Measurements from ENCODE around the gene MICALL2.

DNA sequence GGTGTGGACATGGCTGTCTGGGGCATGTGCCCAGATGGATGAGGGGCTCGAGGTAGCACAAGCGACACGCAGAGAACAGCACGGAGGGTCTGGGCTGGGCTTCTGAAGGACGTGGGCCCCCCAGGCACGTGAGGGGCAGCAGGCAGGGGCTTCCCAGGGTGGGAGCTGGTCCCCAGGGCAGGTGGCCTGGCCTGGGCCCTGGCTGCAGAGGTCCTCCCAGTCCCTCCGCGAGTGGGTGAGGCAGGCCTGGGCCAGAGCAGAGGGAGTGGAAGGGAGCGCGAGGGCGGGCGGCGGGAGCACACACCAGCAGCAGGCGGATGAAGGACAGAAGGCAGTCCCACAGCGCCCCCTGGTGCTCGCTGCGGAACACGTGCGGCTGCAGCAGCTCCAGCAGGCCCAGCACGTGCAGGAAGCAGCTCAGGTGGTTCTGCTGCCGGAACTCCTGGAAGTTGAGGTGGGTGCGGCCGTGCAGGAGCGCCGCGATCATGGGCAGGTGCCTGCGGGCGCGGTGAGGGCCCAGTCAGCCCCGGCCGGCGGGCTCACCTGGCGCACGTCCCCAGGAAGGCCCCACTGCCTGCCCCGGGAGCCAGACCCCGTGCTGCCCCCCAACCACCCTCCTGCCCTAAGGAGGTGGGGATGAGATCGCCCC, 14.7 kb upstream of the MICALL2 start:
- TF ChIP-seq, protein P1, sequence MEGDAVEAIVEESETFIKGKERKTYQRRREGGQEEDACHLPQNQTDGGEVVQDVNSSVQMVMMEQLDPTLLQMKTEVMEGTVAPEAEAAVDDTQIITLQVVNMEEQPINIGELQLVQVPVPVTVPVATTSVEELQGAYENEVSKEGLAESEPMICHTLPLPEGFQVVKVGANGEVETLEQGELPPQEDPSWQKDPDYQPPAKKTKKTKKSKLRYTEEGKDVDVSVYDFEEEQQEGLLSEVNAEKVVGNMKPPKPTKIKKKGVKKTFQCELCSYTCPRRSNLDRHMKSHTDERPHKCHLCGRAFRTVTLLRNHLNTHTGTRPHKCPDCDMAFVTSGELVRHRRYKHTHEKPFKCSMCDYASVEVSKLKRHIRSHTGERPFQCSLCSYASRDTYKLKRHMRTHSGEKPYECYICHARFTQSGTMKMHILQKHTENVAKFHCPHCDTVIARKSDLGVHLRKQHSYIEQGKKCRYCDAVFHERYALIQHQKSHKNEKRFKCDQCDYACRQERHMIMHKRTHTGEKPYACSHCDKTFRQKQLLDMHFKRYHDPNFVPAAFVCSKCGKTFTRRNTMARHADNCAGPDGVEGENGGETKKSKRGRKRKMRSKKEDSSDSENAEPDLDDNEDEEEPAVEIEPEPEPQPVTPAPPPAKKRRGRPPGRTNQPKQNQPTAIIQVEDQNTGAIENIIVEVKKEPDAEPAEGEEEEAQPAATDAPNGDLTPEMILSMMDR (conservative IDR thresholded peaks at IDR 0.05): peak; percentile 95
- no peak for TF ChIP-seq ZFX (IDR thresholded peaks at IDR 0.05)

All from C4-2B (cell line).